CD4-positive, alpha-beta T cell treated with Interleukin-15 for 1 hour (primary cell): Measurements from ENCODE around the gene VARS2.

Experiments
- DNase-seq: peaks from one replicate; pipeline ENCODE4 v3.0.0-alpha.2; 2020

VARS2 gene

DNA sequence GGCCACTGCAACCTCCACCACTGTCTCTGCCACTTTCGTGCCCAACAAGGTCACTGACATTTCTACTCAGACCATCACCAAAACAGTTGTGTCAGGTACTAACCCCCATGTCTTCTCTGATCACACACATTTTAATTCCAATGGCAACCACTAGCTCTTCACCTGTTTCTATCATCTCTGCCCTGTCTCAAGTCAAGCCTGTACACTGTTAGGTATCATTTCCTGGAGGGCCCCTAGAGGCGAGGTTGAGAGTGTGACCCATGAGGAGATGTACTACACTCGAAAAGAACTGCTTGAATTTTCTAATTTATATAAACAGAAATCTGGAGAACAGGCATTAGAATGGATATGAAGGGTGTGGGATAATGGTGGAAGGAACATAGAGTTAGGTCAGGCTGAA, 52.1 kb downstream of the VARS2 start:
- no peak for DNase-seq

DNA sequence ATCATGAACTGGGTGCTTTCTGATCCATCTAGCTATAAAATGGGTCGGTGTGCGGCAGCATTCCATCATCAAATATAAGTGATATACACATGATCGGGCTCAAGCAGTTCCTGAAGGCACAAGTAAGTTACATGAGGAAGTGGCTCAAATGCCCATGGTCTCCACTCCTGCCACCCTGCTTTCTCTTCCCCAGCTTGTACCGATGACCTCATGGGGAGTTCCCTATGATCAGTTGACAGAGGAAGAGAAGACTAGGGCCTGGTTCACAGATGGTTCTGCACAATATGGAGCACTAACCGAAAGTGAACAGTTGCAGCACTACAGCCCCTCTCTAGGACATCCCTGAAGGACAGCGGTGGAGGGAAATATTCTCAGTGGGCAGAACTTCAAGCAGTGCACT, 55.1 kb downstream of the VARS2 start:
- peak; percentile 49 for DNase-seq

- DNase-seq: no peak
Observed at GRCh38 chr6:30970946-30971345, 56.9 kb downstream of the VARS2 start.

GRCh38 chr6:30972816-30973215, 58.8 kb downstream of the VARS2 start:
- no peak for DNase-seq

DNA sequence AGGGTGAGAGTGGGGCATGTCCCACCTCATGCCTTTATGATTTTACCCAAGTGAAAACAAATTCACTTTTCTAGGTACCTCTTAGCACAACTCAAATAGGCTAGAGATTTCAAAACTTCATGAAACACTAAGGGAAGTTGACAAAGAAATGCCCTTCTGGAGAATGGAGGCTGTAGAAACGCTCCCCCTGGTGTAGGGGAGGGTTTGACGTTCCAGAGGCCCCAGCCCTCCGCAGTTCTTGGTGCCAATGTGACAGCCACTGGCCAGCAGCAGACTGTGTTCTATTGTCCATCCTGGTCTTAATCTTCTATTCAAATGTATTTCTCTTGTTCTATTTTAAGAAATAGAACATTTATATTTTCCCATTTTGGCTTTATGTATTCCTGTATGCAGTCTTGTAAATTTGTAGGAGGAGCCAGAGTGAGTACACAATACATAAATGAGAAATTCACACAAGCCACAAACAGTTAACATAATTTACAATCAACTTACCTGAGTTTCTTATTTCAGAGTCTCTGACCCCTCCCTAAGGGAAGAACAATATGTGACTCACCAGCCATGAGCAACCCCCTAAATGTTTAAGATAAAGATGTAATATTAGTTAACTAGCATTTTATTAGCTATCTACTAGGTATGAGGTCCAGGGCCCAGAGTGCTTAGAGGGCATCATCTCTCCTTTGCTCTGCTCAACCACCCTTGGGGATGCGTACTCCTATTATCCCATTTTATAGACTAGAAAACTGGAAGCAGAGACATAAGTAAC, 60.6 kb downstream of the VARS2 start:
- no peak for DNase-seq
